GM19468 (cell line): ENCODE data around the gene EFCAB11.

Source experiments
- ATAC-seq: cut with Tn5 transposase; IDR thresholded peaks from one replicate; pipeline ENCODE4 v1.9.1; 2021; ENCODE audit warnings: mild to moderate bottlenecking, moderate library complexity, moderate number of reproducible peaks; ENCODE audit not compliant: unreplicated experiment; ENCODE audit errors: extremely low read depth

Gene EFCAB11

DNA sequence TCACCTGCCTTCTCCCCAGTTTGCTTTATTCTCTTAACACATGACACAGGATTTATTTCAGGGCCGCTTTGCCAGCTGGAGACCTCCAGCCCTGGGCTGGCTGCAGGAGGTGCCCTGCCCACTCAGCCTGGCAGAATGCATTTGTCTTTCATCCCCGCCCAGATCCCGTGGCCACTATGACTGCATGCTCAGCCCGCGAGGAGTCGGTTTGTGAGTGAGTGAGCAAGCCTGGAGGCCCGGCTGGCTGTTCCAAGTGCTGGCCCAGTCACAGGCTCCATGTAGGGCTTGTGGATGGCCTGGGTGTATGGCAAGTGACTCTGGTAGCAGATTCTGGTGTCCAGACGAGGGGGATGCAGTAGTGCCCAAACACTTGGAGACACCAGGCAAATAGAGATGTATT, 3.3 kb upstream of the EFCAB11 start:
- ATAC-seq, result no peak

DNA sequence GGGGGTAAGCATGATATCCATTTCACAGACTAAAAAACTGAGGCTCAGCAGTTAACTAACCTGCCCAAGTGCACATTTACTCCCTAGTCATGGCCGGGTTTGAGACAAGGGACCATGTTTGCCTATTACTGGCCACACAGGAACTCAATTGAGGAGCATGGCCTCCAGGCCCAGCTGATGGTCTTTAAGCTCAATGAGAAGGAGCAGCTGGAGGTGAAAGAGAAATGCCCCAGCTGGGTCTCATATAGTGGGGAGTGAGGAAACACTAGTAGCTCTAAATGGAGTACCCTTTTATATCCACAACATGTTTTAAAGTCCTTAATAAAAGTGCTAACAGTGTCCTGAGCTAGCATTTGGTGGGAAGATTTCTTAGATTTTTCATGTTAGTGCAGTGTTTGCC, 2.8 kb upstream of the EFCAB11 start:
- ATAC-seq, result no peak

DNA sequence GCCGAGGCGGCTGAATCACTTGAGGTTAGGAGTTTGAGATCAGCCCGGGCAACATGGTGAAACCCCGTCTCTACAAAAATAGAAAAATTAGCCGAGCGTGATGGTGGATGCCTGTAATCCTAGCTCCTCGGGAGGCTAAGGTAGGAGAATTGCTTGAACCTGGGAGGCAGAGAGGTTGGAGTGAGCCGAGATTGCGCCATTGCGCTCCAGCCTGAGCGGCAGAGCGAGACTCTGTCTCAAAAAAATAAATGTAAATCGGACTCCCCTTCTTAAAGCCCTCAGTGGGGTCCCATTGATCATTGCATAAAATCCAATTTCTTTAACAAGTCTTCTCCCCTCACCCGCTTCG, 2.1 kb upstream of the EFCAB11 start:
- no peak for ATAC-seq

GRCh38 chr14:89955745-89956660, 1.5 kb upstream of the EFCAB11 start, which contains the start of gene TDP1:
TSS of gene TDP1 (plus strand) at chr14:89955927. CDS start at chr14:89963115, 7,188 bp downstream.
- peak; percentile 45 for ATAC-seq

GRCh38 chr14:89955022-89955744, 653 bp upstream of the EFCAB11 start:
- ATAC-seq, result no peak

DNA sequence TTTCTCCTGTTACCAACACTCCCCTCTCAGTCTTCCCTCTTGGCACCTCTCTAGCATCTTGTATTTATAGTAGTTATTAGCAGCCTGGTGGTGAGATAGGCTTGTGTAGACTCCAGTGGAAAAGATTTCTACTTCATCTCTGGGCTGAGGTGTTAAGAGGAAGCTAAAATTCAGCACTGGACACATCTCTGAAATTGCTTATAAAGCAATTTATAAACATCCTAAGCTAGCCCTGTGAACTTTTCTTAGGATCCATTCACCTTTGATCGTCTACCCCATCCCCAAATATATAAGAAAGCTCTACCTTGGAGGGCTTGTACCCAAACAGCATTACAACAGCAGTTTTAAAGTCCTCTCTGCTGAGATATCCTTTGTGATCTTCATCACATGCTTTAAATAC, 928 bp downstream of the EFCAB11 start:
- ATAC-seq, result no peak

DNA sequence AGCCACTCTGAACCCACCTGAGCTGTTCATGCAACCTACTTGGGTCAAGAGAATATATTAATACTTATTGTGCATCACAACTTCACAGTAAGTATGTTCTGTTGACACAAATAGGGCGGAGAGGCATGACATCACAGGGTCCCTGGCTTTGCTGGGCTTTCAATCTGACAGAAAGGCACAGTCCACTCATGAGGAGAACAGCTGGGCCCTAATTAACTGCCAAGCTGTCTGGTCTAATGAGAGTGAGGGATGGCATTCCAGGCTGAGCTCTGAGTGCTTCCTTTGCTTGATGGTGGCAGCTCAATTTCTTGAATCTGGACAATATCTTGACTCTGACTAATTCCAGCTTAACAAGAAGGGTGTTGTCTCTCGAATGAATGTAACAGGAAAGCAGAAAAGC, 2.0 kb downstream of the EFCAB11 start:
- ATAC-seq, result no peak

DNA sequence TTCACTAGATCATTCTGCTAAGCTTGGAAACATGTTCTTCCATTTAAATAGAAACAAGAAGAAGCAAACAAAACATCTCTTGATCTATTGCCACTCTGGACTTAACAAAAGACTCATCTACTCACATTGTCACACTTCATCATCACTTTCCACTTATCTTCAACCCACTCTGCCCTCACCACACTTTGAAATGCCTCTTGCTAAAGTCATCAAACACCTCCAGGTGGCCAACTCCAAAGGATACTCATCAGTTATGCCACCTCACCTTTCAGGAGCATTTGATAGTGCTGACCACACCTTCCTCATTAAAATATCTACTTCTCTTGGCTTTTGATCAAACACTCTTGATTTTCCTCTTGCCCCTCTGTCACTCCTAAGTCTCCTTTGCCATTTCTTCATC, 7.2 kb downstream of the EFCAB11 start:
- no peak for ATAC-seq

DNA sequence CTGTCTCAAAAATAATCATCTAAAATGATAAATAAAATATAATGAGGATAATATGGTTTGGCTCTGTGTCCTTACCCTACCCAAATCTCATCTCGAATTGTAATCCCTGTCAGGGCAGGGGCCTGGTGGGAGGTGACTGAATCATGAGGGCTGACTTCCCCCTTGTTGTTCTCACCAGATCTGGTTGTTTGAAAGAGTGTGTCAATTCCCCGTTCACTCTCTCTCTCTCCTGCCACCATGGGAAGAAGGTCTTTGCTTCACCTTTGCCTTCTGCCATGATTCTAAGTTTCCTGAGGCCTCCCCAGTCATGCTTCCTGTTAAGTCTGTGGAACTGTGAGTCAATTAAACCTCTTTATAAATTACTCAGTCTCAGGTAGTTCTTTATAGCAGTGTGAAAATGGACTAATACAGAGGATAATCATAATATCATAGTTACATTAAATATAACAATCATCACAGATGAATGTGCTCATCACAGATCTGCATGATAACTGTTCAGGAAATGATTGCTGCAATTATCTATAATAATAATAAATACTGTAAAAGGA, 12.6 kb downstream of the EFCAB11 start:
- ATAC-seq, result no peak

DNA sequence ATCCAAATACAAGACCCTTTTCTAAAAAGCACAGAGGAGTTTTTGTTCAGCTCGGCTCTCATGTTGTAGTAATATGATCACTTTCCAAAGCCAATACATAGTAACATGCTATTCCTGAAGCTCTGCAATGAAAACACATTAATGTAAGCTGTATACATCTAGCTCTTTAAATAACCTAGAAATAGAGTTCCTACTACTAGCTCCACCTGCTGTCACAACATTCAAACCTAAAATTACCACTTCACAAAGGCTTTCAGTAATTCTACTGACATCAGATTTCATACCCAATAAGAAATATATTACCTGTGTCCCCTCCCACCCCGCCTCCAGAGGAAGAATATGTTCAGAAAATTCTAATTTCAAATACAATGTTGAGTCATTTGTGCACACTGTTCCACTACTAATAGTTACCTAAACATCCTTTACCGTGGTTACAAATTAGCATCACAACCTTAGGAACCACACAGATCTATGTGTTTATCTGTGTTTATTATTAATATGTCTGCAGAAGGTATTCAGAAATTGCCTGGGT, 17.8 kb downstream of the EFCAB11 start:
- no peak for ATAC-seq

- no peak for ATAC-seq
Measured at GRCh38 chr14:89933002-89933401, 21.5 kb downstream of the EFCAB11 start.

- ATAC-seq, result no peak
Measured at GRCh38 chr14:89927186-89927865, 27.2 kb downstream of the EFCAB11 start.

DNA sequence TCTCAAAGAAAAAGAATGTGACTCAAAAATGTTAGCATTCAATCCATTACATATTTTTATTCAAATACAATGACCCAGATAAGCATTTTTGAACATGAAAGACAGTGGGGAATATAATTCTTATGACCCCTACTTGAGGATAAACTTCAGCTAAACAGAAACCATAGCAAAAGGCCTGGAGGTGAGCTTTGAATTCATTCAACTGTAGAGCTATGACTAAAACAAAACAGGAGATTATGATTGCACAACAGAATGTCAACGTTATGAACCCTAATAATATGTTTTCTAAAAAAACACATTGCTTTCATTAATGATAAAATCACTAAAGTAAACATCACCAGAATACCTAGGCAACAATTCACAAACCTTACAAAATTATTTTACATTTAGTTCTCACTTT, 27.8 kb downstream of the EFCAB11 start:
- ATAC-seq, result no peak

DNA sequence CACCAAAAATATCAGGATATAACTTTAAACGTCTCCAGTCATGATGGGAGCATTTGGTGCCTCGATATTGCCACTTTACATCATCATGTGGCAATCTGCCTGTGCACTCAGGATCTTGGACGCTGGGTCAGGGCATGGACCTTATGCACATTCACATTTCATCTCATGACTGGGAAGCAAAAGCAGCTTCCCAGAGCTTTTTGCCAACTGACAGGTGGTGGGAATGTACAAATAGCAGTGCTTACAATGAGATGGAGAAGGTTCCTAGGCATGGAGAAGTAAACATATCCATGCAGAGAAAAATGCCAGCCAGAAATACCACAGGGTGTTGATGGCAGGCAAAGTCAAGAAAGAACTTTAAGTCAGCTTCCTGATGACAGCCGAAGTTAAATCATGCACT, 30.3 kb downstream of the EFCAB11 start:
- no peak for ATAC-seq

DNA sequence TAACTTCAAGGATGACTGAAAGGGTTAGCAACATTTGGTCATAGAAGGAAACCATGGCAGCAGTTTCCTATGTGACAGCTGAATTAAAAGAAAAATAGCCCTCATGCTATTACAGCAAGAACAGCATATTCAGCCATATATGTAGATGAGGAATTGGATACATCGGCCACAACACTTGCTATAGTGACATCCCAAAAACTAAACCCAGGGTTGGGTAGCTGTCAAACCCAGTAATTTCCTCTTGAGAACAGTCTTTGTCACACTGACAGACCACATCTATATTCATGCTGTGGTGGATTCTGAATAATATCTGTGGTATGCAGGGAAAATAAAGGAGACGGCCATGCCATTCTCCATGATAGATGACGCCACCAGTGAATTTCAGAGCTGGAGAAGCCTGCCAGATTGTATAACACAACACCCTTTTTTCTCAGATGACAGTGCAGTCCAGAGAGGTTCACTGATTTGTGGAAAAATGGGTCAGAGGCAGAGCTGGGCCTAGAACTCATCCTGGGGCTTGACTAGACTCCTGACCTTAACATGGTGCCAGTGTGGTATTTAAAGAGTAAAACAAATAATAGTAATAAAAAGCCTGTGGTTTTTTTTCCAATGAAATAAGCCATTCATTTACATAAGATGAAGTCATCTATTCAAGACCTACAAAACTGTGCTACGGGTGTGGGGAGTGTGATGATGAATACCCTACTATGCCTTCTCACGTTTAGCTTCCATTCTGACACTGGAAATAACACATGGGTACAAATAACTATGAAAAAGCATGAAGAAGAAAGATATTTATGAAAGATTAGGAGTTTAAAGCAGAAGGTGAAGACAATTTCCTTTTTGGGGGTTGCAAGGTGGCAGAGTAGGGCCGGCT, 32.3 kb downstream of the EFCAB11 start:
- no peak for ATAC-seq

DNA sequence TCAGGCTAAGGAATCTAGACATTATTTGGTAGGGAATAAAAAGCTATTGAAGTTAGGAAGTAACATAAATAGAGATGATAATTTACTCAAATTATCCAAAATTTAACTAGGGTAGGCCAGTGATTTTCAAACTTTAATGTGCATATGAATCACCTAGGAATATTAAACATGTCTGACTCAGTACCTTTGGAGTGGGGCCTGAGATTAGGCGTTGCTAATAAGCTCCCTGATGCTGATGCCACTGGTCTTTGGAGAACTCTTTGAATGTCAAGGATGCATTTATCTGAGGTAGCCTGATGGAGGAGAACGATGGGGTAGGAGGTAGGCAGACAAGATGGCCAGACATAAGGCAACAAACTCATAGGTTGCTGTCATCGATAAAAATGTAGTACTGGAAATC, 33.2 kb downstream of the EFCAB11 start:
- ATAC-seq, result no peak

DNA sequence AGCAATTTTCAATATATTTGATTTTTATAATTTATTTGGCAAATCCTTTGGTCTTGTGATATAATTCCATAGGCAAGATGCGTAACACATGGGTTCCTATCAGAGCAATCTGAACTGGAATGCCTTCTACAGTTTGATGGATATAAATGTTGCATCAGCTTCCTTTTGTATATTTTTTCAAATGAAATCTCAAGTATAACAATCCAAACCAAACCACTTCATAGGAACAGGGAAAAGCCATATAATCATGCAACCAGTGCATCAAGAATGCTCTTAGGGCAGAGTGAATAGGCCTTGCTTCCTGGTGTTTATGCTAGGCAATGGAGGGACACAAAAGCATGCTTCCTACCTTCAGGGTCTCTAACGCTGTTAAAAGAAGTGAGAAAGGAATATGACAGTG, 34.5 kb downstream of the EFCAB11 start:
- ATAC-seq, result no peak

DNA sequence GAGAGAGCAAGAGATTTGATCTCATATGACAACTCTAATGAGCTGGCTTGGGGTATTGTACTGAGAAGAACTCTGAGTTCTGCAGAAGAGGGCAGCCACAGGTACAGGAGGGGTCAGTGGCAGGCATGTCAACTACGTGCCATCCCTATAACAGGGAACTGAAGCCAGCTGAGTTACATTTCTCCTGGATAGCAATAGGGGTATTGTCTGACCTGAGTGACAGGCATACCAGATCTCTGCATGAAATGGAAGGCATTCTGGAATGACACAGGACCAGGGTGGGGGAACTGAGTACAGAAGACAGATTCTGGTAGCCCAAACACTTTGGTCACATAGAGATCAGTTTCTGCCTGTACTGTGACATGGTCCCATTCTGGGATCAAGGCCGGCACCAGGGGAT, 35.8 kb downstream of the EFCAB11 start:
- ATAC-seq, result no peak

- ATAC-seq, result no peak
Measured at GRCh38 chr14:89915114-89915878, 39.2 kb downstream of the EFCAB11 start.
